Forelimb muscle (tissue), 1 donor: ENCODE data around the gene CFAP157. TPM values are rescaled to one million over a fixed set of nuclear protein-coding genes. Genes with fewer than 3 reads are reported as not detected.

ENCODE experiments used
- DNase-seq: peaks from one replicate; pipeline ENCODE4 v3.0.0-alpha.2; 2013; ENCODE audit warnings: low read depth
- polyA plus RNA-seq: library from polyadenylated mRNA; unstranded; fragments of 120-200 nt; gene quantifications from one replicate; pipeline ENCODE4 v1.2.1, GENCODE V29; 2013; ENCODE audit not compliant: insufficient read length

Gene CFAP157
- polyA plus RNA-seq: 1.4 TPM

DNA sequence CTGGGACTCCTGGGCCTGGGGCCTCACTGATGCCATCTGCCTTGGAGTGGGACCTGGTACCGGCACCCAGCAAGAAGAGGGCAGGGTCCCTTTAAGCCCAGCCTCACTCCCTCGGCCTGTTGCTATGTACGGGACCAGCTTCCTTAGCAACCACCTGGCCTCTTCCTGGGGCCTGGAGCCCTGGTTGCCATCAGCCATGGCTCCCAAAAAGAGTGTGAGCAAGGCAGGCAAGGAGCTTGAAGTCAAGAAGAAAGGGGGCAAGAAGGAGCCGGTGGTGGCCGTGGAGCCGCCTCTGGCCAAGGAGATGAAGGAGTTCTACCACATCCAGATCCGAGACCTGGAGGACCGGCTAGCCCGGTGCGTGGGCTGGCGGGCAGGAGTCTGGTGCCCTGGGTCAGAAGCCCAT, at the start of gene CFAP157:
CFAP157 (plus strand) TSS at position 153 of the 406 bp plus-strand sequence; CDS start at position 197, 44 bp downstream.
- DNase-seq: no peak

GRCh38 chr9:127658428-127658827, 48.4 kb upstream of the CFAP157 start:
- DNase-seq: no peak

GRCh38 chr9:127660886-127661741, 45.7 kb upstream of the CFAP157 start:
- no peak for DNase-seq

- no peak for DNase-seq
Measured at GRCh38 chr9:127662617-127663016, 44.2 kb upstream of the CFAP157 start.

DNA sequence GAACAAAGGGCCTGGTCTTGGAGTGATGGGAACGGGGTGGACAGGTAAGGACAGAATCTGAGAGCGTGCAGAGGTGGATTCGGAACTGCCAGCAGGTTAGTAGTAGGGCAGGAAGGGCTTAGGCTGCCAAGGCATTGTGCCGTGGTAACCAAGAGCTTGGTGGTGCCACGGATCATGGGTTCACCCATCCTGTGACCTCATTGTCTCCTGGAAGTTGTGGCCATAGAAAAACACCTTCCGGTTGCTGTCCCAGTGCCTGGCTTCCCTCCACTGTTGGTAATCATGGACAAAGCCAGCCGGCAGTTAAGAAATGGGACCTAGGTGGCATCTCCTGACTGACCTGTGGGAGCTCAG, 42.5 kb upstream of the CFAP157 start:
- DNase-seq: no peak

GRCh38 chr9:127664678-127665507, 41.9 kb upstream of the CFAP157 start:
- no peak for DNase-seq

DNA sequence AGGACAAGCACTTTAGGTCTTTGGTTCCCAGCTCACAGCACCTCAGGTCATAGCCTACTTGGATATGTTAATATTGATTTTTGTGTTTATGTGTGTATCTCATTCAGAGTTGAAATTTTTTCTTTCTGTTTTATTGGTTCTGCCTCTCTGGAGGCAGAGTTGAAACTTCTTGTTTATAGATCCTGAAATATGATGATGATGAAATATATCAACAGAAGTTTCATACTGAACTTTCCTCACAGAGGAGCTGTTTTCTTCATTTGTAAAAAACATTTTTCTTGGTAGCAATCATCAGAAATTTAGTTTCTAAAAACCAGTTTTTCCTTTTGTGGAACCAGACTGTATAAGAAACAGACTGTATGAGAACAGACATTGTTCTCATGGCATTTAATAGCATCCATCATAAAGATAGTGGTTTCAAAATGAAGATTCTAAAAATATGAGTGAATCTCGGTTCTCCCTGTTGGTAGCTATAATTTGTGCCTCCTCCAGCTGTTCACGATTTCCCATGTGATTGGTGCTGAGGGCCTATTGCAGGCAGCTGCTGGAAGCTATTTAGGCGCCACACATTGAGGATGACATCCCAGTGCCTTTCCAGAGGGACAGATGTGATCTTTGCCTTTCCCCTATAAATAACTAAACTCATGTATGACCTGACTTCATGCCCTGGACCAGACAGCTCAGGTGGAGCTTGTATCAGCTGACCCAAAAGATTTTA, 39.5 kb upstream of the CFAP157 start:
- DNase-seq: no peak

GRCh38 chr9:127667906-127668305, 38.9 kb upstream of the CFAP157 start:
- no peak for DNase-seq

DNA sequence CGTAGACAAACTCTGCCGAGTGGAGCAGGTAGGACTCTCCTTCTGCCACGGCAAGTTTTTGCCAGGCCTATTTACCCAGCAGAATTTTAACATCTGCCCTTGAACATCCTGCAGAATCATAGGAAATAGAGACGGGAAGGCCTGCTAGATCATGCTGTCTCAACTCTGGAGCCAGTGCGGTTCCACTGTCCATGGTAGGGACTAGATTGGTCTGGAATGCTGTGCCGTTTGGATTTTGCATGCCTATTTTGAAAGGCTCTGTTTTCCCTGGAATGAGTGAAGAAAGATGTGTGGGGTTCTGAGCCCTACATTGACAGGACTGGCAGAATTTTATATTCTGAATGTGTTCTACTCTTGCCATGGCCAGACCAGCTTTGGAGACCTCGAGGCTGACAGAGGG, 33.6 kb upstream of the CFAP157 start:
- no peak for DNase-seq

GRCh38 chr9:127676638-127677037, 30.1 kb upstream of the CFAP157 start:
- no peak for DNase-seq

DNA sequence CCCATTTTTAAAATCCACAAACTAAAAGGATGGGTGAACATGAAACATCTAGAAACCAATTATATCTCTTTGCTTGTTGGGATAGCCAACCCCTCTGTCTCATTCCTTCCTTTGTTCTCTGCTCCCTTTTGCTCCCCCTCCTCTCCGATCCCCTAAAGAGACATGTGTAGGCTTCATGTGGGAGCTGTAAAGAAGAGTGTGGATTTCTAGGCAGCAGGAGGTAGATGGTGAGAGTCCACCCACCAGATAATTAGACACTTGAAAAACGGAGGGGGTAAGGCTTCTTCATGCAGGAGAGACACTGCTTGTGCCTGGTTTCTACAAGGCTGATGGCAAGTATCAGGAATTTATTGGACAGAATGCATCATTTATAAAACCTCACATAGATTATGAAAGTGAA, 27.3 kb upstream of the CFAP157 start:
- DNase-seq: no peak

DNA sequence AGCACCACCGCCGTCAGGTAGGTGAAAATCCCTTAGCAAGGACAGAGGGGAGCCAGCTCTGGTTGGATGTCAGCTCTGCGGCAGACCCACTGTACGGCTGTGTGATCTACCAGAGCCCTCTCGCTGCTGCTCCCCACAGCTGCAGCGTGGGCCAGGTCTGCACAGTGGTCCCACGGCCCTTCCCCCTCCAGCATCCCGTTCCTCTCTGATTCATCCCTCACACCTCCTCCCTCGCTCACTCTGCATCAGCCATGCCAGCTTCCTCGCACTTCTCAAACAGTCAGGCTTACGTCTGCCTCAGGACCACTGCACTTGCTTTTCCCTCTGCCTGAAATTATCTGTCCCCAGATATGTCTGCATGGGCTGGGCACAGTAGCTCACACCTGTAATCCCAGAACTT, 26.6 kb upstream of the CFAP157 start:
- no peak for DNase-seq

DNA sequence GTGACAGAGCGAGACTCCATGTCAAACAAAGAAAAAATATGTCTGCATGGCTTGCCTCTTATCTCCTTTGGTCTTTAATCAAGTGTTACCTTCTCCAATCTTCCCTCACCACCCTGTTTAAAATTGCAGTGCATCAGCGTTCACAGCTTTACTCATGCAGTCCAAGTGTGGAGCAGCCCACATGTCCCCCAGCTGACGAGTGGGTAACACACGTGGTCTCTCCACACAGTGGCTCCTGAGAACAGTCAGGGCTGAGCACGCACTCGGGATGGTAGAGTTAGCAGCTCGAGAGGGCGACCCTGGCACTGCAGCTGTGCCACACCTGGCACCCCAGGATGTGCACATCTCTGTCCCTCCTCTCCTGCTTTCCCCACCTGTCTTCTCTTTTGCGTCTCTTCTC, 25.9 kb upstream of the CFAP157 start:
- no peak for DNase-seq

DNA sequence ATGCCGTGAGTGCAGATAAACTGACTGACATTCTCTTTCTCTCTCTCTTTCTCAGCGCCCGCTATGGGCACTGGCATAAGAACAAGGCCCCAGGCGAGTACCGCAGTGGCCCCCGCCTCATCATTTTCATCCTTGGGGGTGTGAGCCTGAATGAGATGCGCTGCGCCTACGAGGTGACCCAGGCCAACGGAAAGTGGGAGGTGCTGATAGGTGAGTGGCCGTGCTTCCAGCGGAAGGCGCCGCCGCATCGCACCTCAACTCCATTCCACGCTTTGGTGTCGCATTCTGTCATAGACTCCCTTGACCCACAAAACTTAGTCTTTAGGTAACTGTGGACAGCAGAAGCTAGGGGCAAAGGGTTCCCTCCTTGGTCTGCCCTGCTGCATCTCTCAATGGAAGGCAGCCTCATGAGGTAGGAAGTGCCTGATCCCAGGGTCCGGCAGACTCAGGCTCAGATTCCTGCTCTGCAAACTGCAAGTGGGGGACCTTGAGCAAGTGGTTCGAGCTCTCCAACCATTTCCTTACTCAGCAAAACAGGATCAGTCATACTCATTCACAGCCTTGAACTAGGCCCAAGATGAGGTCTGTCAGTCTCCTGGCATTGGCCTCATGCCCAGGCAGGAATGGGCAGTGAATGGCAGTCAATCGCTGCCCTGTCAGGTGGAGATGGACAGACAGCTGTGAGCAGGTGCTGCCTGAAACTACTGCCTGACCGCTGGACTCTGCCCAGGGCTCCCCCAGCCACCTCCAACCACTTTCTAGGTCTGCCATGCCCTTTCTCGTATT, 24.2 kb upstream of the CFAP157 start:
- DNase-seq: no peak

GRCh38 chr9:127683723-127684122, 23.1 kb upstream of the CFAP157 start:
- DNase-seq: no peak

DNA sequence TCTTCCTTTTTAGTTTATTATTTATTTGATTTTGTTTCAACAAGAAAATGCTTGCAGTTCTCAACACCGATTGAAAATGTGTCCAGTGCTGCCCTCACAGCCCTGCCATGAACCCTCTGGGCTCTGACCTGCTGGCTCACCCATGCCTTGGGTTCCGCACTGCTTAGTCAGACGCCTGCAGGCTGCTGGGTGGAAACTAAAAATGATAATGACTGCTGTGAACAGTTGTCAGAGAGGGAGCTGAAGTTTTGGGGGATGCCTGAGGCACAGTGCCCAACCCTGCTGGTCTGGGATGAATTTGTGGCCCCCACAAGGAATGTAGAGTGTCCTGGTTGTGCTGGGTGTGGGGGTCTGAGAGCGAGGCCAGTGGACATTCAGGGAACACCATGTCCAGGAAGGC, 22.2 kb upstream of the CFAP157 start:
- no peak for DNase-seq

GRCh38 chr9:127686461-127687393, 20.1 kb upstream of the CFAP157 start:
- no peak for DNase-seq

GRCh38 chr9:127689329-127690000, 17.3 kb upstream of the CFAP157 start:
- DNase-seq: no peak

DNA sequence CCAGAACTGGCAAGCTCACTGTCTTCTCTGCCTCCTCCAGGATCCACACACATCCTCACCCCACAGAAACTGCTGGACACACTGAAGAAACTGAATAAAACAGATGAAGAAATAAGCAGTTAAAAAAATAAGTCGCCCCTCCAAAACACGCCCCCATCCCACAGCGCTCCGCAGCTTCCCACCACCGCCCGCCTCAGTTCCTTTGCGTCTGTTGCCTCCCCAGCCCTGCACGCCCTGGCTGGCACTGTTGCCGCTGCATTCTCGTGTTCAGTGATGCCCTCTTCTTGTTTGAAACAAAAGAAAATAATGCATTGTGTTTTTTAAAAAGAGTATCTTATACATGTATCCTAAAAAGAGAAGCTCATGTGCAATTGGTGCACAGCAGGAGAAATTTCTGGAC, 16.1 kb upstream of the CFAP157 start:
- no peak for DNase-seq

DNA sequence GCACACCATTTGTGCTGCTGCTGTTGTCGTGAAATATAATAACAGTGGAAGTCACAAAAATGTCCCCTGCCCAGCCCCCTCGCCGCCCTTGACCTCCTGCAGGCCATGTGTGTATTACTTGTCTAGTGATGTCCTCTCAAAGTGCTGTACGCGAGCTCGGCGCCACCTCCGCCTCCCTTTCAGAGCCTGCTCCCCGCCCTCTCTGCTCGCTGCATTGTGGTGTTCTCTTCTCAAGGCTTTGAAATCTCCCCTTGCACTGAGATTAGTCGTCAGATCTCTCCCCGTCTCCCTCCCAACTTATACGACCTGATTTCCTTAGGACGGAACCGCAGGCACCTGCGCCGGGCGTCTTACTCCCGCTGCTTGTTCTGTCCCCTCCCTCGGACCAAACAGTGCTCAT, 14.7 kb upstream of the CFAP157 start:
- no peak for DNase-seq
